ENCODE results near the gene ZMYND19. TPM values are rescaled to one million over a fixed set of nuclear protein-coding genes. Genes with fewer than 3 reads are reported as not detected.

Gene ZMYND19
- total RNA-seq, 1 donor from 2014 or later = 10.3 TPM

GRCh38 chr9:137613738-137614523 lies 23.6 kb upstream of the ZMYND19 start:
- peaks cover 56% of the 10 kb centered on the region for H3K4me1 ChIP-seq
- TF ChIP-seq POLR2AphosphoS5 (IDR thresholded peaks at IDR 0.05; ENCODE audit: insufficient read depth in 1 of 2, low read depth in 1 of 2) (no peak), CTCF (IDR thresholded peaks at IDR 0.05) (no peak)
- H3K4me3 ChIP-seq = peak overlapping the region in 1 of 2 donors; percentile 25
- H3K27me3 ChIP-seq = no peaks in the 10 kb centered on the region
- peaks cover 0 to 24% of the 10 kb centered on the region in 2 donors for H3K36me3 ChIP-seq
- intact Hi-C loops (cut with DNase I) = no loop called here
- H3K27ac ChIP-seq = peak overlapping the region; percentile 69
- no peak for DNase-seq (ENCODE audit: extremely low spot score in 2 of 2)
- H3K9me3 ChIP-seq = no peaks in the 10 kb centered on the region

- Histone ChIP-seq H3K27ac (peak overlapping the region; percentile 69), H3K9me3 (no peaks in the 10 kb centered on the region), H3K36me3 (peaks cover 0 to 24% of the 10 kb centered on the region in 2 donors), H3K4me3 (peak overlapping the region in 1 of 2 donors; percentile 25), H3K27me3 (no peaks in the 10 kb centered on the region), H3K4me1 (peaks cover 59% of the 10 kb centered on the region)
- TF ChIP-seq POLR2AphosphoS5 (IDR thresholded peaks at IDR 0.05; ENCODE audit: insufficient read depth in 1 of 2, low read depth in 1 of 2) (no peak), CTCF (IDR thresholded peaks at IDR 0.05) (no peak), POLR2A (IDR thresholded peaks at IDR 0.05) (no peak)
- intact Hi-C loops (cut with DNase I) = no loop called here
- no peak for DNase-seq (ENCODE audit: extremely low spot score in 2 of 2)
These were observed 22.9 kb upstream of the ZMYND19 start for GRCh38 chr9:137613259-137613658.

GRCh38 chr9:137612741-137613142 lies 22.4 kb upstream of the ZMYND19 start:
- Histone ChIP-seq H3K36me3 (peaks cover 0 to 24% of the 10 kb centered on the region in 2 donors), H3K4me3 (peak overlapping the region in 1 of 2 donors; percentile 25), H3K27me3 (no peaks in the 10 kb centered on the region), H3K9me3 (no peaks in the 10 kb centered on the region), H3K27ac (peak overlapping the region; percentile 69), H3K4me1 (peaks cover 59% of the 10 kb centered on the region)
- intact Hi-C loops (cut with DNase I) = no loop called here
- DNase-seq (ENCODE audit: extremely low spot score in 2 of 2) = no peak
- TF ChIP-seq CTCF (IDR thresholded peaks at IDR 0.05) = no peak
- no peak for TF ChIP-seq POLR2AphosphoS5 (IDR thresholded peaks at IDR 0.05; ENCODE audit: insufficient read depth in 1 of 2, low read depth in 1 of 2)
- no peak for TF ChIP-seq POLR2A (IDR thresholded peaks at IDR 0.05)

GRCh38 chr9:137611623-137612609 lies 21.6 kb upstream of the ZMYND19 start:
- peaks cover 0 to 24% of the 10 kb centered on the region in 2 donors for H3K36me3 ChIP-seq
- H3K4me3 ChIP-seq = peak overlapping the region in 1 of 2 donors; percentile 25
- no peaks in the 10 kb centered on the region for H3K27me3 ChIP-seq
- peaks cover 59% of the 10 kb centered on the region for H3K4me1 ChIP-seq
- peak; percentile 91 to 97 for DNase-seq (ENCODE audit: extremely low spot score in 2 of 2)
- intact Hi-C loops (cut with DNase I) = no loop called here
- peak overlapping the region; percentile 72 for H3K27ac ChIP-seq
- TF ChIP-seq POLR2AphosphoS5 (IDR thresholded peaks at IDR 0.05; ENCODE audit: insufficient read depth in 1 of 2, low read depth in 1 of 2) = peak in 1 of 2 donors; percentile 69
- TF ChIP-seq POLR2A (IDR thresholded peaks at IDR 0.05) = no peak
- no peak for TF ChIP-seq CTCF (IDR thresholded peaks at IDR 0.05)
- H3K9me3 ChIP-seq = no peaks in the 10 kb centered on the region
